GM12878 (cell line): ENCODE data around the gene ATP6V1G1. TPM values are rescaled to one million over a fixed set of nuclear protein-coding genes. Genes with fewer than 3 reads are reported as not detected.

Experiments used
- BCL11A ChIP-seq: IDR thresholded peaks from 2 replicates; pipeline ENCODE4 v1.6.1; 2011; ENCODE audit warnings: low read depth, low read length
- CTCF ChIP-seq, 3 experiments: IDR thresholded peaks in 2 of 3; conservative IDR thresholded peaks in 1 of 3; 2 replicates each; pipeline ENCODE4 v1.5.1; 2011; ENCODE audit warnings: low read depth in 3 of 3, low read length in 3 of 3, mild to moderate bottlenecking in 3 of 3, control low read depth in 2 of 3, moderate library complexity in 2 of 3, inconsistent platforms in 1 of 3, mixed read lengths in 1 of 3; ENCODE audit not compliant: control insufficient read depth in 2 of 3, insufficient read depth in 1 of 3; ENCODE audit errors: extremely low read depth in 1 of 3
- E2F8 ChIP-seq: fragments of 450-650 bp; IDR thresholded peaks from 2 replicates; pipeline ENCODE4 v1.6.1; 2018; ENCODE audit warnings: mild to moderate bottlenecking, low read depth, moderate library complexity; ENCODE audit not compliant: partially characterized antibody
- FOXM1 ChIP-seq: IDR thresholded peaks from 2 replicates; pipeline ENCODE4 v1.6.1; 2012; ENCODE audit warnings: low read depth, mild to moderate bottlenecking, inconsistent platforms, low read length, moderate library complexity
- HDAC6 ChIP-seq: fragments of 200-600 bp; sonication (generic); IDR thresholded peaks from one replicate; pipeline ENCODE4 v1.8.0; 2017; ENCODE audit warnings: antibody characterized with exemption; ENCODE audit not compliant: unreplicated experiment
- RAD21 ChIP-seq: IDR thresholded peaks from 2 replicates; pipeline ENCODE4 v1.6.1; 2011; ENCODE audit warnings: mild to moderate bottlenecking, low read depth, low read length, moderate library complexity; ENCODE audit not compliant: insufficient read depth
- STAT3 ChIP-seq: IDR thresholded peaks from 2 replicates; pipeline ENCODE4 v1.6.1; 2011; ENCODE audit warnings: low read depth, low read length, improper control_type of control experiment
- TCF3 ChIP-seq: IDR thresholded peaks from 2 replicates; pipeline ENCODE4 v1.6.1; 2012; ENCODE audit warnings: low read depth, mild to moderate bottlenecking, low read length, borderline replicate concordance; ENCODE audit not compliant: insufficient read depth
- YBX1 ChIP-seq: fragments of 450-650 bp; IDR thresholded peaks from 2 replicates; pipeline ENCODE4 v1.6.1; 2016; ENCODE audit warnings: antibody characterized with exemption
- polyA plus RNA-seq, 11 experiments: library from polyadenylated mRNA; depleted of rRNA in 4 of 11; unstranded in 6 of 11; stranded (reverse) in 5 of 11; fragments of >200 nt; fragmentation: Nextera tagmentation in 4 of 11; fragmentation: Illumina TruSeq in 1 of 11; extraction: Ambion mirVana in 4 of 11; extraction: Trizol in 1 of 11; gene quantifications; 1 replicate in 1 of 11; 2 replicates in 10 of 11; pipeline versions ENCODE4 v1.2.1 to v1.2.3, GENCODE V29; 2011 to 2016; ENCODE audit warnings: inconsistent platforms in 2 of 11, missing spikeins in 2 of 11, low read depth in 1 of 11
- total RNA-seq, 4 experiments: library from RNA; depleted of rRNA in 3 of 4; stranded (reverse); fragments of >200 nt in 3 of 4; fragmentation: Illumina TruSeq in 1 of 4; extraction: Trizol in 1 of 4; gene quantifications; 2 replicates each; pipeline versions ENCODE4 v1.2.1 to v1.2.3, GENCODE V29; 2013 to 2021
- TF ChIP-seq, protein P1 (sequence below): IDR thresholded peaks from 2 replicates; pipeline ENCODE4 v1.6.1; 2011; ENCODE audit warnings: borderline replicate concordance, low read depth, mild to moderate bottlenecking, moderate library complexity, low read length; ENCODE audit not compliant: insufficient read depth, poor library complexity, severe bottlenecking
- TF ChIP-seq, protein P2 (sequence below): fragments of 450-650 bp; IDR thresholded peaks from 2 replicates; pipeline ENCODE4 v1.6.1; 2016; ENCODE audit warnings: mild to moderate bottlenecking
- TF ChIP-seq, protein P3 (sequence below): fragments of 450-650 bp; formaldehyde crosslinking; IDR thresholded peaks from 2 replicates; pipeline ENCODE4 v1.5.0; 2022; ENCODE audit warnings: mild to moderate bottlenecking, missing genetic modification characterization
- TF ChIP-seq, protein P4 (sequence below): fragments of 450-650 bp; IDR thresholded peaks from 2 replicates; pipeline ENCODE4 v1.6.1; 2017; ENCODE audit warnings: low read depth, mild to moderate bottlenecking, moderate library complexity

Gene ATP6V1G1
- total and polyA plus RNA-seq, 10 of the 15 experiments (the other 5 are each of a cell fraction or from before 2014, with no cell fraction given): 34.2 to 204 (median 82.5) TPM

DNA sequence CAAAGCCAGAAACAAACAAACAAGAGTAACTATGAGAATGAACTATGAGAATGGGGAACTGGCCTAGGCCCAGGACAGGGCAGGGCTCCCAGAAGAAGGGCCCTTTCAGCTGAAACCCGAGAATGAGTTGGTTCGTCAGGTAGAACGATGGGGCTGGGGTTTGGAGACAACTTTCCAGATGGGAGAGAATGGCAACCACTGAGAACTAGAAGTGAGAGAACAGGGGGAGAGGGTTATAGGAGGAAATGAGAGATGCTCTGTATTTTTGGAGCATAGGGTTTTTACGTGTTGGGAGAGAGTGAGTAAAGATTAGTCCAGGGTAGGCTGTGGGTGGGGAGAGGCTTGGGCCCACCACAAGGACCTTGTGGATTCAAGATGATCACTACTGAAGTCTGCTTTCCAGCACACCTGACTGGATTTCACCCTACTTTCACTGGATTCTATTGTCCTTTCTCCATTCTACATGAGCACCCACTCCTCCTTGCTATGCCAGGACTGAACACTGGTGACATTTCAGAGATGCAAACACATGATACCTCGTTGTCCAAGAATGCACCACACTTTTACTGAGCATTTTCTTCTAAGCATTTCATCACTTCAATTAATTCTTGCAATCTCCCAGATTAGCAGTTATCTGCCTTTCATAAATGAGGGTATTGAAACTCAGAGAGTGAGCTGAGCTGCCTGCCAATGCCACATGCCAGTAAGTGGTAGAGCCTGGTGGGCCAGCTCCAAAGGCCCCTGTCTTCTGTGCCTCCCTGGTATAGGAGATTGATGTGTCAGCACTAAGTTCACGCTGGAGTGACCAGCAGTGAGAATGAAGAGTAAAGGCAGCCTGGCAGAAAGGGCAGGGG, 20.3 kb downstream of the ATP6V1G1 start (continued):
- TF ChIP-seq TCF3 (peak; percentile 36; the same call in 1 of the 2 replicates), STAT3 (peak; percentile 89; the same call in 1 of the 2 replicates), E2F8 (no peak), FOXM1 (no peak), RAD21 (0 out of 2 replicates have a peak, but pooled peaks have one; percentile 14), BCL11A (peak; percentile 77), CTCF (IDR thresholded peaks at IDR 0.05 in 2 of 3, conservative IDR thresholded peaks at IDR 0.05 in 1 of 3; ENCODE audit: control insufficient read depth in 2 of 3, extremely low read depth in 1 of 3, insufficient read depth in 1 of 3, low read depth in 3 of 3, low read length in 3 of 3) (no peak), HDAC6 (no peak), YBX1 (no peak)
- TF ChIP-seq, protein P1, sequence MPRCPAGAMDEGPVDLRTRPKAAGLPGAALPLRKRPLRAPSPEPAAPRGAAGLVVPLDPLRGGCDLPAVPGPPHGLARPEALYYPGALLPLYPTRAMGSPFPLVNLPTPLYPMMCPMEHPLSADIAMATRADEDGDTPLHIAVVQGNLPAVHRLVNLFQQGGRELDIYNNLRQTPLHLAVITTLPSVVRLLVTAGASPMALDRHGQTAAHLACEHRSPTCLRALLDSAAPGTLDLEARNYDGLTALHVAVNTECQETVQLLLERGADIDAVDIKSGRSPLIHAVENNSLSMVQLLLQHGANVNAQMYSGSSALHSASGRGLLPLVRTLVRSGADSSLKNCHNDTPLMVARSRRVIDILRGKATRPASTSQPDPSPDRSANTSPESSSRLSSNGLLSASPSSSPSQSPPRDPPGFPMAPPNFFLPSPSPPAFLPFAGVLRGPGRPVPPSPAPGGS: peak; percentile 77
- TF ChIP-seq, protein P2, sequence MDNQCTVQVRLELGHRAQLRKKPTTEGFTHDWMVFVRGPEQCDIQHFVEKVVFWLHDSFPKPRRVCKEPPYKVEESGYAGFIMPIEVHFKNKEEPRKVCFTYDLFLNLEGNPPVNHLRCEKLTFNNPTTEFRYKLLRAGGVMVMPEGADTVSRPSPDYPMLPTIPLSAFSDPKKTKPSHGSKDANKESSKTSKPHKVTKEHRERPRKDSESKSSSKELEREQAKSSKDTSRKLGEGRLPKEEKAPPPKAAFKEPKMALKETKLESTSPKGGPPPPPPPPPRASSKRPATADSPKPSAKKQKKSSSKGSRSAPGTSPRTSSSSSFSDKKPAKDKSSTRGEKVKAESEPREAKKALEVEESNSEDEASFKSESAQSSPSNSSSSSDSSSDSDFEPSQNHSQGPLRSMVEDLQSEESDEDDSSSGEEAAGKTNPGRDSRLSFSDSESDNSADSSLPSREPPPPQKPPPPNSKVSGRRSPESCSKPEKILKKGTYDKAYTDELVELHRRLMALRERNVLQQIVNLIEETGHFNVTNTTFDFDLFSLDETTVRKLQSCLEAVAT: peak; percentile 92
- TF ChIP-seq, protein P3, sequence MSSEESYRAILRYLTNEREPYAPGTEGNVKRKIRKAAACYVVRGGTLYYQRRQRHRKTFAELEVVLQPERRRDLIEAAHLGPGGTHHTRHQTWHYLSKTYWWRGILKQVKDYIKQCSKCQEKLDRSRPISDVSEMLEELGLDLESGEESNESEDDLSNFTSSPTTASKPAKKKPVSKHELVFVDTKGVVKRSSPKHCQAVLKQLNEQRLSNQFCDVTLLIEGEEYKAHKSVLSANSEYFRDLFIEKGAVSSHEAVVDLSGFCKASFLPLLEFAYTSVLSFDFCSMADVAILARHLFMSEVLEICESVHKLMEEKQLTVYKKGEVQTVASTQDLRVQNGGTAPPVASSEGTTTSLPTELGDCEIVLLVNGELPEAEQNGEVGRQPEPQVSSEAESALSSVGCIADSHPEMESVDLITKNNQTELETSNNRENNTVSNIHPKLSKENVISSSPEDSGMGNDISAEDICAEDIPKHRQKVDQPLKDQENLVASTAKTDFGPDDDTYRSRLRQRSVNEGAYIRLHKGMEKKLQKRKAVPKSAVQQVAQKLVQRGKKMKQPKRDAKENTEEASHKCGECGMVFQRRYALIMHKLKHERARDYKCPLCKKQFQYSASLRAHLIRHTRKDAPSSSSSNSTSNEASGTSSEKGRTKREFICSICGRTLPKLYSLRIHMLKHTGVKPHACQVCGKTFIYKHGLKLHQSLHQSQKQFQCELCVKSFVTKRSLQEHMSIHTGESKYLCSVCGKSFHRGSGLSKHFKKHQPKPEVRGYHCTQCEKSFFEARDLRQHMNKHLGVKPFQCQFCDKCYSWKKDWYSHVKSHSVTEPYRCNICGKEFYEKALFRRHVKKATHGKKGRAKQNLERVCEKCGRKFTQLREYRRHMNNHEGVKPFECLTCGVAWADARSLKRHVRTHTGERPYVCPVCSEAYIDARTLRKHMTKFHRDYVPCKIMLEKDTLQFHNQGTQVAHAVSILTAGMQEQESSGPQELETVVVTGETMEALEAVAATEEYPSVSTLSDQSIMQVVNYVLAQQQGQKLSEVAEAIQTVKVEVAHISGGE (CRISPR knock-in tag): no peak
- TF ChIP-seq, protein P4, sequence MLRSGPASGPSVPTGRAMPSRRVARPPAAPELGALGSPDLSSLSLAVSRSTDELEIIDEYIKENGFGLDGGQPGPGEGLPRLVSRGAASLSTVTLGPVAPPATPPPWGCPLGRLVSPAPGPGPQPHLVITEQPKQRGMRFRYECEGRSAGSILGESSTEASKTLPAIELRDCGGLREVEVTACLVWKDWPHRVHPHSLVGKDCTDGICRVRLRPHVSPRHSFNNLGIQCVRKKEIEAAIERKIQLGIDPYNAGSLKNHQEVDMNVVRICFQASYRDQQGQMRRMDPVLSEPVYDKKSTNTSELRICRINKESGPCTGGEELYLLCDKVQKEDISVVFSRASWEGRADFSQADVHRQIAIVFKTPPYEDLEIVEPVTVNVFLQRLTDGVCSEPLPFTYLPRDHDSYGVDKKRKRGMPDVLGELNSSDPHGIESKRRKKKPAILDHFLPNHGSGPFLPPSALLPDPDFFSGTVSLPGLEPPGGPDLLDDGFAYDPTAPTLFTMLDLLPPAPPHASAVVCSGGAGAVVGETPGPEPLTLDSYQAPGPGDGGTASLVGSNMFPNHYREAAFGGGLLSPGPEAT: peak; percentile 95
